NCI-H226 (cell line): Measurements from ENCODE around the gene TUBA8.
"Not testable (repeated sequence)": the region's sequence is repeated elsewhere in the genome, so short reads cannot be mapped to it uniquely, and the experiment has no call there.

ENCODE experiments used
- DNase-seq: peaks from one replicate; pipeline ENCODE4 v3.0.0-alpha.2; 2015

TUBA8 gene

GRCh38 chr22:18136563-18137320 is 26.1 kb downstream of the TUBA8 start:
- no peak for DNase-seq

DNA sequence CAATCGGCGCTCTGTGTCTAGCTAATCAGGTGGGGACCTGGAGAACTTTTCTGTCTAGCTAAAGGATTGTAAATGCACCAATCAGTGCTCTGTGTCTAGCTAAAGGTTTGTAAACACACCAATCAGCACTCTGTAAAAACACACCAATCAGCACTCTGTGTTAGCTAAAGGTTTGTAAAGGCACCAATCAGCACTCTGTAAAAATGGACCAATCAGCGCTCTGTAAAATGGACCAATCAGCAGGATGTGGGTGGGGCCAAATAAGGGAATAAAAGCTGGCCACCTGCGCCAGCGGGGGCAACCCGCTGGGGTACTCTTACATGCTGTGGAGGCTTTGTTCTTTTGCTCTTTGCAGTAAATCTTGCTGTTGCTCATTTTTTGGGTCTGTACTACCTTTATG is 30.4 kb downstream of the TUBA8 start:
- not testable (repeated sequence) for DNase-seq

DNA sequence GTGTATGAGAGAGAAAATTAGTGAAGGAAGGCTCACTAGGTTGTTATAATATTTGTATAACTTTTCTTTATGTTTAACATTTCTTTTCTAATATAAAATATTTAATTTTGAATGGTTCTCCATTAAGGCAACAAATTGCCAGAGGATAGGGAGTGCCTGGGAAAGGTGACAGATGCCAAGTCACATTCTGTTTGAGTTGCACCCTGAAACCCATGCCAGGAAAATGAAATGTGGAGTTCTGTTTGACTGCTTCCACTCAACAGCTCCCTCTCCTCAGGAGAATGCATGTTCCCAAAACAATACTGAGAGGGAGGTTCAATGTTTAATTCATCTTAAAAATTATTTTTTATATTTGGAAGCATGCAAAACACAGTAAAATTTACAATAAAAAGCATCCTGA is 33.5 kb downstream of the TUBA8 start:
- DNase-seq = no peak

GRCh38 chr22:18145676-18146388 is 35.2 kb downstream of the TUBA8 start:
- no peak for DNase-seq

DNA sequence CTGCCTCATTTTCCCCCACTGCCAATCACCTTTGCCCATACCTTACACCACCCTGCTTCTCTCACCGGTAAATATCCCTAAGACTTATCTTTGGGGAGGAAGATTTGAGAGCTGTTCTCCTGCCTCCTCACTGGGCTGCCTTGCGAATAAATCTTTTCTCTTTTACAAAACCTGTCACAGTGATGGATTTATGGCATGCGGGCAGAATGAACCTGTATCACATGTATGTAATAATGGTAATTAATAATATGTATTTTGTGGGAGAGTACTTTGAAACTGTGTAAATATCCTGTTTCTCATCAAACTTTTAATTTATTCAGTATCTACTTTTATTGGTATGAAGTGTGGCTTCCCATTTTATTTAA is 35.8 kb downstream of the TUBA8 start:
- no peak for DNase-seq

DNA sequence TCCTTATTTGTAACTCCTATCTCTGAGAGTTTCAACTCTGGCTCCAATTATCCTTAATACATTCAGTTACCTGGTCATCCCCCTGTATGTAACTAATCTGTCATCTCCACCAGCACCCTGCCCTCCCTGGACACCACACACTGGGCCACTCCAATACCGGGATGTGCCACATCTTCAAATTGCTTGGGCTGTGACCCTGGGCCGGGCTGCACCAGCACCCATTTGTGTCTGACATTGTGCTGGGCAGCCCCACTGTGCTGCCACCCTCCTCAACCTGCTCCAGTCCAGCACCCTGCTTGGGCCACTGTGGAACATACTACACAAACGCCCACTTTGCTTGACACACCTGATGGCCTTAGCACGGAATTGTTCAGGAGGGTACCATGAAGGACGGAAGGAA is 37.2 kb downstream of the TUBA8 start:
- no peak for DNase-seq

GRCh38 chr22:18148293-18148965 is 37.8 kb downstream of the TUBA8 start:
- no peak for DNase-seq

DNA sequence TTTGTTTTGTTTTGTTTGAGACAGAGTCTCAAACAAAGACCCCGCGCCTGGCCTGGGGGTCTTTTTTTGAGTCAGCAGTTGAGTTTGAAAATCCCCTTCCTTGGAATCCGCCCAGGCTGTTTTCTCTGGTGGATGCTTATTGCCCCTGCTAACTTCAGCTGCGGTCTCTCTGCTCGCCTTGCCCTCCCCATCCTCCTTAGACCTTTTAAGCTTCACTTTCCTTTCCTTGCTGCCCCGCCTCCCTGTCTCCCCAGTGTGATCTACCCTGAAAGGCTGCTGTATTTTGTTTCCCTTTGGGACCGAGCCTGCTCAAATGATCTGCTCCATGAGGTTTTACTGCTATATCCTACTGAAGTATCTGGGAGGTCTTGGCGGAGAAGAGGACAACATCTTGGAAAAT is 41.9 kb downstream of the TUBA8 start:
- DNase-seq = no peak

GRCh38 chr22:18154821-18155390 is 44.3 kb downstream of the TUBA8 start:
- DNase-seq = no peak

- not testable (repeated sequence) for DNase-seq
These were observed 44.9 kb downstream of the TUBA8 start for GRCh38 chr22:18155546-18155945.

- peak; percentile 88 for DNase-seq
These were observed 46.5 kb downstream of the TUBA8 start for GRCh38 chr22:18156878-18157713.

GRCh38 chr22:18157714-18158028 is 47.1 kb downstream of the TUBA8 start:
- DNase-seq = no peak

GRCh38 chr22:18160641-18161040 is 50.0 kb downstream of the TUBA8 start:
- DNase-seq = not testable (repeated sequence)

DNA sequence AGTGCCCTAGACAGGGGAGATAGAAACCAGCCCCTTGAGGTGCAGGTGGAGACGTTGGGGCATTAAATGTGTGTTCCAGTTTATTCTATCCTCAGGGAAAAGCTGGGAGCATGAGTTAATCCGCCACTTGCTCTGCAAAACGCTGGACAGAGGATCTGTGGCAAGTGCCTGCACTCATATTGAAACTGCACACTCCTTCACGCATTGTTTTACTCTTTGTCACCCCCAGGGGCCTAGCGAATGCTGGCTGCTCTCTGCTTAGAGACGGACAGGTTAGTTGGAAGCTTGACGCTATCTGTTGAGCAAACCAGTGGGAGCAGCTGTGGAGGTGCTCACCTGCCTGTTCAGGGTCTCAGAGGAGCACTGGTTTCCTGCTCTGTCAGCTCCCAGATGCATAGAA is 53.2 kb downstream of the TUBA8 start:
- not testable (repeated sequence) for DNase-seq

DNA sequence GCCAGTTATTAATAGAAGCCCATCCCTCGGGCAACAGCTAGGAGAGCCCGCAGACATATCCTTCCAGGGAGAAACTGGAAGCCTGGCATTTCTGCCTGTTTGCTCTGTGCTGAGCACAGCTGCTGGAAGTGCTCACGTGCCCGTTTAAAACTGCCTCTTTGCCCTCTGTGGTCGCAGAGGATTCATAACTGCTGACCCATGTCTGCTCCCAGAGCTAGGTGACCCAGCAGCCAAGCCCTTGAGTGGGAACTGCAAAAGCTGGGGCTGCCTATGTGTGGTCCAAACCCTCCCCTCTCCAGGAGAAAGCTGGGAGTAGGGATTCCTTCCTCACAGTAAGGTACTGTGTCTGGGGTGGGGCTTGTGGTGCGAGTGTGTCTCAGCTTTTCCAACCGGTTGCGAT is 54.0 kb downstream of the TUBA8 start:
- not testable (repeated sequence) for DNase-seq

DNA sequence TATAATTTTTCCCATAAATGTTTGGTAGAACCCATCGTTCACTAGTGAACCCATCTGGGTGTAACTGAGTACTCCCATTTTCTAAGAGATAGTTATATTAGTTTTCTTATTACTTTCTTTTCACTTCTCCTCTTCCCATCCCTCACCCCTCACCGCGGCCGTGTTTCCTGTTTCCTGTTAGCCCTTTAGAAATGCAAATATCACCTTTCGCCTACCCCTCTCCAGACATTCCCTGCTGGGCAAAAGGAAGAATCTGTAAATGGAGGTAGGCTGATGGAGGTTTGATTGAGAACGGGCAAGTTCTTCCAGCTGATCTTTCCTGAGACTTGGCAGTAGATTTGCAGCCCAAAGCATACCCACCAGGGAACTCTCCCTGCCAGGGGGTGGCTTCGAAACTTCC is 54.7 kb downstream of the TUBA8 start:
- not testable (repeated sequence) for DNase-seq

DNA sequence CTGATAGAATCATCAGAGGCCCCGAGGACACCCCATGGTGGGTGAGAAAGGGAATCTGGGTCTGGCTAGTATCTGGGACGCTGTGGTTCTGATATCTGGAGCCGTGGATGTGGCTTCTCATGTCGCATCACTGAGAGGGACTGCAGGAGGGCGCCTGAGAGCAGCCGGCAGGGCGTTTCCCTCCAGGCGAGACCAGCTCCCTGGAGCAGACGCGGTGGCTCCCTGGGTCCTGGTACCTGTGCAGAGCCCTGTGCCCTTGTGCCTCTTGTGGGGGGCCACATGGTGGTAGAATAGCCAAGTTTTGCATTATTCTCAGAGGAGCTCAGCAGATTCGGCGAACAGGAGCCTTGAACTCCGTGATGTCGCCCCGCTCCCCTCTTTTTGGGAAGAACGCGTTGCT is 59.7 kb downstream of the TUBA8 start:
- DNase-seq = not testable (repeated sequence)

DNA sequence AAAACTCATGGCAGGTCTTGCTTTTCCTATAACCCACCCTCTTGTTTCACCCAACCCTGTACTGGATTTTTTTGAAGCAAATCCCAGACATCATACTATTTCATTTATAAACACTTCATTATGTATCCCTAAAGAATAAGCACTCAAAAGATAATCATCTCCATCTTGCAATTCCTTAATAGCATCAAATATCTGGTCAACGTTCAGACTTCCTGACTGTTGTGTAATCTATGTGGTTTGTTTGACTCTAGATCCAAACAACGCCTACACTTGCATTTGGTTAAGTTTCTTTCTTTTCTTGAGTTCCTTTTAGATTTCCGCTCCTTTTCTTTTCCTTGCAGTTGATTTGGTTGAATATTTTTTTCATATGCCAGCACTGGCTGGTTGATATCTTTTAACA is 61.6 kb downstream of the TUBA8 start:
- DNase-seq = not testable (repeated sequence)

GRCh38 chr22:18172776-18173175 is 62.2 kb downstream of the TUBA8 start:
- DNase-seq = not testable (repeated sequence)

DNA sequence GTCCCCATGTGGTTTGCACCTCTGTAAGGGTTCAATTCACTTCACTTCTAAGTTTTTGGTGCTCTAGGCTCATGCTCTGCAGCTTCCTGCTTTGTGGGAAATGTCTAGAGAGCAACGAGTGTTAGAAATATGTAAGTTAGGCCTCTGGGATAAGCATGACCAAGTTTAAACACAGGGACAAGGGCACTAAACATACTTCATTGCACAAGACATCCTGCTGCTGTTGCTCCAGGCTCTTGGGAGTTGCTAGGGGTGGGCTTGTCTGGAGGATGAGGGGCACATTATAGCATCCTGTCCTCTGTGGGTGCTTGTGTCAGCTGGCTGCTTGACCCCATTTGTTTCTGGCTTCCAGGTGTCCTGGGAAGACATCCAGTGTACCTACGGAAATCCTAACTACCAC is 62.8 kb downstream of the TUBA8 start:
- DNase-seq = not testable (repeated sequence)
